ENCODE data around the gene LMNB1.

LMNB1 gene

DNA sequence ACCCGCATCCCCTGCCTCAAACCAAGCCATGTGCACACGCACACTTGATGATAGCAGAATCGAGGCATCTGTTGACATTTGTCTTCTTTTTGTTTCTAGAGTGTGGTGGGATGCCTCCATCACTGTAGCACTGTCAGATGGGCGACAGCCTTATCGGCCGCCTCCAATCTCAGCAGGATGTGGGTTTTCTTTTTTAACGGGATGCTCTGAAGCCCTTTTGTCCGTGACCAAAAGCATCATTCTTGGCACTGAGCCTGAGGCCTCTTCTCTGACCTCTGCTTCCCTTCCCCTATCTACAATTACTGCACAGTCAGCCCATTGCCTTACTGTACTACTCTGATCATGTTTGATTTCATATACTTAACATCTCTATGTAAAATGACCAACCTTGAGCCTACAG lies 78.3 kb downstream of the LMNB1 start:
- H3K27ac ChIP-seq = no peak overlapping the region
- TF ChIP-seq, protein P1, sequence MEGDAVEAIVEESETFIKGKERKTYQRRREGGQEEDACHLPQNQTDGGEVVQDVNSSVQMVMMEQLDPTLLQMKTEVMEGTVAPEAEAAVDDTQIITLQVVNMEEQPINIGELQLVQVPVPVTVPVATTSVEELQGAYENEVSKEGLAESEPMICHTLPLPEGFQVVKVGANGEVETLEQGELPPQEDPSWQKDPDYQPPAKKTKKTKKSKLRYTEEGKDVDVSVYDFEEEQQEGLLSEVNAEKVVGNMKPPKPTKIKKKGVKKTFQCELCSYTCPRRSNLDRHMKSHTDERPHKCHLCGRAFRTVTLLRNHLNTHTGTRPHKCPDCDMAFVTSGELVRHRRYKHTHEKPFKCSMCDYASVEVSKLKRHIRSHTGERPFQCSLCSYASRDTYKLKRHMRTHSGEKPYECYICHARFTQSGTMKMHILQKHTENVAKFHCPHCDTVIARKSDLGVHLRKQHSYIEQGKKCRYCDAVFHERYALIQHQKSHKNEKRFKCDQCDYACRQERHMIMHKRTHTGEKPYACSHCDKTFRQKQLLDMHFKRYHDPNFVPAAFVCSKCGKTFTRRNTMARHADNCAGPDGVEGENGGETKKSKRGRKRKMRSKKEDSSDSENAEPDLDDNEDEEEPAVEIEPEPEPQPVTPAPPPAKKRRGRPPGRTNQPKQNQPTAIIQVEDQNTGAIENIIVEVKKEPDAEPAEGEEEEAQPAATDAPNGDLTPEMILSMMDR (conservative IDR thresholded peaks at IDR 0.05) = no peak
- no peak for TF ChIP-seq ZFX (IDR thresholded peaks at IDR 0.05)

DNA sequence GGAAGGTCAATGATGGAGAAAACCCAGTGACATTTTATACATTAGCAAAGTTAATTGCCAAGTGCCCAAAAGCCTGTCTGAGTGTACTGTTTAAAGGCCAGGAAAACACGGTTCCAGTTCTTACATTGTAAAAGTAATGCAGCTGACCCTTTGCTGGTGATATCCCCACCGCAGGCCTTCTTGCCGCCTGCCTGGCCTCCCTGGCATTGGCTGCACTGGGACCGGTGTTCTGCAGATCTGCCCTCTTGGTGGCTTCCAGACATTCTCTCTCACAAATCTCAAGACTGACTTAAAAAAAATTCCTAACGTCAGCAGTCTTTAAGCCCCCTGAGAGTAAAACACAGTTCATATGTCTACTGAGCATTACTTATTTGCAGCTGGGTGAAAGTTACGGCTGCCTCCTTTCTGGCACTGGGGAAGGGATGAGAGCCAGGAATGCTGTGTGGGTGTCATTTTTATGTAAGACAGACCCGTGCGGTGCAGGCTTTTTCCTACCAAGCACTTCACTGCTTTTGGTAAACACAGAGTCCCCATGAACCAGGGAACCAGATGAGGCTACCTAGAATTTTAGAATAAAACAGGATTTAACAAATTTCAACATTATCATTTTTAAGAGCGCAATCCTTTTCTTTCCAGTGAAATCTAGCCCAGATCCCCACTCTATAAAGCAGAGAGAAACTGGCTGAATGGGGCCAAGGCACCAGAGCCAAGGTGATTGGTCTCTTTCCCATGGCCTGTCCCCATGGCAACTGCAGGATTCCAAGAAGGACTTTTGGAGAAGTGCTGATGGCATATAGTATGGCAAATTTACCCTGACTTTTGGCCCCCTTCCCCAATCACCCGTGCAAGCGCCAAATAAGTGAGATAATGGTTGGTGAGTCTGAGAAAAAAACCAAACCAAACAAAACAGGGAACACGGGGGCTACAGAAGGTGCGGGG lies 80.8 kb downstream of the LMNB1 start:
- no peak for TF ChIP-seq ZFX (IDR thresholded peaks at IDR 0.05)
- TF ChIP-seq, protein P1 (conservative IDR thresholded peaks at IDR 0.05) = no peak
- H3K27ac ChIP-seq = no peak overlapping the region

DNA sequence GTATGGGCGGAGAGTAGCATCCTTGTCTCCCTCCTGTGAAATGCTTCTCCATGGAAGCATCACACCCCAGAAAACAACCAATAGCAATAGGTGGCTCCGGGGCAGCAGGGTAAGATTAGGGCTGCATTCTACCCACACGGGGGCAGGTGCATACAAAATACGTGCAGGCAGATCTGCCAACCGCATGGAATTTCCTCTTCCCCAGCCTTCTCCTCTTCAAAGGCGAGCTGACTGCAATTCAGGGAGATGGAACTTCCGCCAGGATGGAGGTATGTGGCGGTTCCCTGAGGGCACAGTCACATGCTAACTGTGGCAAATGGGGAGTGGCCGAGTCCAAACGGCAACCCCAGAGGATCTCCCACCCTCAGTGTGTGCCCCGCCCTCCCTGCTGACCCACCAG lies 81.5 kb downstream of the LMNB1 start:
- no peak overlapping the region for H3K27ac ChIP-seq
- no peak for TF ChIP-seq ZFX (IDR thresholded peaks at IDR 0.05)
- TF ChIP-seq, protein P1 (conservative IDR thresholded peaks at IDR 0.05) = no peak

DNA sequence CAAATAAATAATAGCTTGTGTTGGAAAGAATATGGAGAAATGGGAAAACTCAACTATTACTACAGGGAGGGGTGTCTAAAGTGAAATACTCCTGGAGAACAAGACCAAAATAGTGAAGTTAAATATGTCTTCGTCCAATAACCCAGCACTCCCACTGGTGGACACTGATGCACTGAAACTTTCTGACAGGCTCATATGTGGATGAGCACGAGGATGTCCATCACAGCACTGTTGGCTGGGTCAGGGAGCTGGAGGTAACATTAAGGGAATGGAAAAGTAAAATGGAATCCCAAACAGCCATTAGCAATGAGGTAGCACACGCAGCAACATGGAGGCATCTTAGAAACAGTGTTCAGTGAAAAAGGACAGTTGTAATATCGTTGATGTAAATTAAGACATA lies 86.5 kb downstream of the LMNB1 start:
- no peak overlapping the region for H3K27ac ChIP-seq
- TF ChIP-seq ZFX (IDR thresholded peaks at IDR 0.05) = no peak
- TF ChIP-seq, protein P1 (conservative IDR thresholded peaks at IDR 0.05) = no peak

DNA sequence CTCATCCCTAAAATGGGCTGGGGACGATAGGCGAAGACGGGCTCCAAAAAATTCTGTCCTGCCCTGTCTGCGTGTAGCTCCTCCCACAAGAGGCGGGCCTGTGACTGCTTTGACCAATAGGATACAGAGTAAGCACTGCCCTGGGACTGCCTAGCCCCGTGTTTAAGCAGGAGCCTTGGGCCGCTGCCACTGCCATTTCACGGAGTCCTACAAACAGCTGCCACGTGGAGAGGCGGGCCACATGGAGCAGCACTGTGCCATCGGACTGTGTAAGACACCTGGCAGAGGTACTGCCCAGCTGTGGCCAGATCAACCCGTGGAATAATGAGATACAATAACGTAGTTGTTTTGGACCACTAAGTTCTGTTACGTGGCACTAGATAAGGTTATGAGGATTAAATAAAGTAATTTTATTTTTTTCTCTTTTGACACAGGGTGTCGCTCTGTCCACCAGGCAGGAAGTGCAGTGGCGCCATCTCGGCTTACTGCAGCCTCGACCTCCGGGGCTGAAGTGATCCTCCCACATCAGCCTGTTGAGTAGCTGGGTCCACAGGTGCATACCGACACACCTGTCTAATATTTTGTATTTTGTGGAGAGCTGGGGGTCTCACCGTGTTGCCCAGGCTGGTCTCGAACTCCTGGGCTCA lies 87.2 kb downstream of the LMNB1 start:
- TF ChIP-seq, protein P1 (conservative IDR thresholded peaks at IDR 0.05) = no peak
- H3K27ac ChIP-seq = no peak overlapping the region

DNA sequence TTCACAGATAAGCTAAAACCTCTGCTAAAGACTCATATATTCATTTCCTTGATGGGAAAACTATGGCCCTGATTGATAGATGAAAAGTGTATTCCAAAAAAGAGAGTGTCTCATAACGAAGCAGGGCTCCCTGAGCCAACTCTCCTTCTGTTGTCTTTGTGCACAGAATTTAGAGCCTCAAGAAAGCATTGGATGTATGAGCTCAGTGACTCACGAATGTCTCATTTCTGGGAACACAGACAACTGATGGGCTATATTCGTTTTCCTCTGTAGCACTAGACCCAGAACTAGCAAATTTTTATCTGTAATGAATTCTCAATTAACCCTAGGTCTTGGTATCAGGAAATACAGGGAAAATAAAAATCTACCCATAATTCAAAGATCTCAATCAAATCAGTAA lies 88.4 kb downstream of the LMNB1 start:
- TF ChIP-seq, protein P1 (conservative IDR thresholded peaks at IDR 0.05) = no peak
- no peak for TF ChIP-seq ZFX (IDR thresholded peaks at IDR 0.05)
- H3K27ac ChIP-seq = no peak overlapping the region
